IMR-90 (cell line): ENCODE results near the gene ZNF212.

Experiments used
- CEBPB ChIP-seq: IDR thresholded peaks from 2 replicates; pipeline ENCODE4 v1.6.1; 2012; ENCODE audit warnings: low read depth, low read length, improper control_type of control experiment
- CHD1 ChIP-seq: IDR thresholded peaks from 2 replicates; pipeline ENCODE4 v1.6.1; 2012; ENCODE audit warnings: low read depth, low read length, improper control_type of control experiment
- CTCF ChIP-seq: conservative IDR thresholded peaks from 2 replicates; pipeline ENCODE4 v1.5.1; 2012; ENCODE audit warnings: mild to moderate bottlenecking, low read depth, low read length, improper control_type of control experiment
- ELK1 ChIP-seq: fragments of 150-350 bp; IDR thresholded peaks from 2 replicates; pipeline ENCODE4 v1.6.1; 2016; ENCODE audit warnings: low read depth, mild to moderate bottlenecking, low read length, moderate library complexity, borderline replicate concordance
- MAFK ChIP-seq: IDR thresholded peaks from 2 replicates; pipeline ENCODE4 v1.6.1; 2012; ENCODE audit warnings: low read depth, low read length, improper control_type of control experiment
- MAZ ChIP-seq: IDR thresholded peaks from 2 replicates; pipeline ENCODE4 v1.6.1; 2012; ENCODE audit warnings: low read depth, mild to moderate bottlenecking, low read length, improper control_type of control experiment, moderate library complexity, borderline replicate concordance
- MXI1 ChIP-seq: IDR thresholded peaks from 2 replicates; pipeline ENCODE4 v1.6.1; 2012; ENCODE audit warnings: low read depth, mild to moderate bottlenecking, low read length, moderate library complexity, borderline replicate concordance
- NFE2L2 ChIP-seq: fragments of 150-350 bp; IDR thresholded peaks from 2 replicates; pipeline ENCODE4 v1.6.1; 2016; ENCODE audit warnings: low read depth, mild to moderate bottlenecking, low read length
- POLR2A ChIP-seq: IDR thresholded peaks from 2 replicates; pipeline ENCODE4 v1.6.1; 2012; ENCODE audit warnings: mild to moderate bottlenecking, low read depth, low read length
- RAD21 ChIP-seq: IDR thresholded peaks from 2 replicates; pipeline ENCODE4 v1.6.1; 2012; ENCODE audit warnings: low read length, improper control_type of control experiment
- RFX5 ChIP-seq: IDR thresholded peaks from 2 replicates; pipeline ENCODE4 v1.8.0; 2012; ENCODE audit warnings: low read depth, mild to moderate bottlenecking, low read length, moderate library complexity
- SMC3 ChIP-seq: fragments of 150-350 bp; IDR thresholded peaks from 2 replicates; pipeline ENCODE4 v1.6.1; 2016; ENCODE audit warnings: low read depth, mild to moderate bottlenecking, antibody characterized with exemption, low read length, moderate library complexity
- TF ChIP-seq, protein P1 (sequence below): fragments of 150-350 bp; IDR thresholded peaks from 2 replicates; pipeline ENCODE4 v1.6.1; 2017; ENCODE audit warnings: mild to moderate bottlenecking, antibody characterized with exemption, low read length, low read depth

GRCh38 chr7:149245744-149246143, 6.3 kb downstream of the ZNF212 start:
- TF ChIP-seq CTCF (no peak), ELK1 (no peak), MXI1 (no peak), NFE2L2 (no peak), POLR2A (no peak), RFX5 (no peak), MAZ (no peak), MAFK (no peak), CEBPB (no peak), CHD1 (no peak), SMC3 (no peak), RAD21 (no peak)
- TF ChIP-seq, protein P1, sequence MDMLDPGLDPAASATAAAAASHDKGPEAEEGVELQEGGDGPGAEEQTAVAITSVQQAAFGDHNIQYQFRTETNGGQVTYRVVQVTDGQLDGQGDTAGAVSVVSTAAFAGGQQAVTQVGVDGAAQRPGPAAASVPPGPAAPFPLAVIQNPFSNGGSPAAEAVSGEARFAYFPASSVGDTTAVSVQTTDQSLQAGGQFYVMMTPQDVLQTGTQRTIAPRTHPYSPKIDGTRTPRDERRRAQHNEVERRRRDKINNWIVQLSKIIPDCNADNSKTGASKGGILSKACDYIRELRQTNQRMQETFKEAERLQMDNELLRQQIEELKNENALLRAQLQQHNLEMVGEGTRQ, result no peak
